ENCODE results near the gene ID2. TPM values are rescaled to one million over a fixed set of nuclear protein-coding genes. Genes with fewer than 3 reads are reported as not detected.

Gene ID2
- total and polyA plus RNA-seq, 2 experiments from 2014 or later: 612 to 910 TPM

DNA sequence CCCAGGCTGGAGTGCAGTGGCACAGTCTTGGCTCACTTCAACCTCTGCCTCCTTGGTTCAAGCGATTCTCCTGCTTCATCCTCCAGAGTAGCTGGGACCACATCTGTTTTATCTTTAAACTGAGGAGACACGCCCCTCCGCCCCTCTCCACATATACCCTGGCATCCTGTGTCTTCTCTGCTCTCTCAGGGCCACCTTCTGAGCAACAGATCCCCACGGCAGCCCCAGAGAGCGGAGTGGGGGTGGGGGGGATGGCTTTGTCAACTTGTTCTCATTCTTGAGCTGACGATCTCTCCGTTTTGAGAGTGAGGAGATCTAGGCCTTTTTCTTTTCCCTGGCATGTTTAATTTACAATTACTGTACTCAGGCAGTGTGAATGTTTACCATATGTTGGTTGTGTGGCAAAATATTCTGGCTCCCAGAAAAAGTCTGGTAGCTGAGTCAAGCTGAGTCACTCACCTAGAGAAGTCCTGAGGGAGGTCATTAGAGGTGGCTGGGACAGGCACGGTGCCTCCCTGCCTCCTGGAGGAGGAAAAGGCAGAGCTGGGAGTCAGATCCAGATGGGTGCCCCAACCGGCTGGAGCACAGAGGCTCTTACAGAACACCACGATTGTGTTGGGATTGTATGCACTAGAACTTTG lies 19.5 kb upstream of the ID2 start:
- no peaks in the 10 kb centered on the region for H3K9me3 ChIP-seq (ENCODE audit: low read depth)
- no peak overlapping the region for H2AFZ ChIP-seq
- 64% methylated on average over 10 of the region's 10 CpGs for WGBS (ENCODE audit: low lambda C conversion rate, missing lambda C conversion rate)
- H3K79me2 ChIP-seq: no peaks in the 10 kb centered on the region
- H4K20me1 ChIP-seq (ENCODE audit: insufficient read depth, poor library complexity, severe bottlenecking): no peaks in the 10 kb centered on the region
- H3K4me2 ChIP-seq: no peak overlapping the region
- H3K27ac ChIP-seq: no peak overlapping the region
- TF ChIP-seq, protein P1, sequence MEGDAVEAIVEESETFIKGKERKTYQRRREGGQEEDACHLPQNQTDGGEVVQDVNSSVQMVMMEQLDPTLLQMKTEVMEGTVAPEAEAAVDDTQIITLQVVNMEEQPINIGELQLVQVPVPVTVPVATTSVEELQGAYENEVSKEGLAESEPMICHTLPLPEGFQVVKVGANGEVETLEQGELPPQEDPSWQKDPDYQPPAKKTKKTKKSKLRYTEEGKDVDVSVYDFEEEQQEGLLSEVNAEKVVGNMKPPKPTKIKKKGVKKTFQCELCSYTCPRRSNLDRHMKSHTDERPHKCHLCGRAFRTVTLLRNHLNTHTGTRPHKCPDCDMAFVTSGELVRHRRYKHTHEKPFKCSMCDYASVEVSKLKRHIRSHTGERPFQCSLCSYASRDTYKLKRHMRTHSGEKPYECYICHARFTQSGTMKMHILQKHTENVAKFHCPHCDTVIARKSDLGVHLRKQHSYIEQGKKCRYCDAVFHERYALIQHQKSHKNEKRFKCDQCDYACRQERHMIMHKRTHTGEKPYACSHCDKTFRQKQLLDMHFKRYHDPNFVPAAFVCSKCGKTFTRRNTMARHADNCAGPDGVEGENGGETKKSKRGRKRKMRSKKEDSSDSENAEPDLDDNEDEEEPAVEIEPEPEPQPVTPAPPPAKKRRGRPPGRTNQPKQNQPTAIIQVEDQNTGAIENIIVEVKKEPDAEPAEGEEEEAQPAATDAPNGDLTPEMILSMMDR (IDR thresholded peaks at IDR 0.05; ENCODE audit: poor library complexity): peak; percentile 15
- TF ChIP-seq EZH2phosphoT487 (IDR thresholded peaks at IDR 0.05; ENCODE audit: low read depth, severe bottlenecking, unreplicated experiment): no peak
- peak; percentile 49 for DNase-seq (ENCODE audit: low spot score)
- no peaks in the 10 kb centered on the region for H3K27me3 ChIP-seq
- peaks cover 11% of the 10 kb centered on the region for H3K4me1 ChIP-seq (ENCODE audit: insufficient read depth)
- H3K36me3 ChIP-seq (replicated peaks; ENCODE audit: insufficient read depth, low read depth): no peaks in the 10 kb centered on the region
- no peaks in the 10 kb centered on the region for H3K9me2 ChIP-seq (replicated peaks; ENCODE audit: insufficient read depth)
- H3K4me3 ChIP-seq: no peak overlapping the region

DNA sequence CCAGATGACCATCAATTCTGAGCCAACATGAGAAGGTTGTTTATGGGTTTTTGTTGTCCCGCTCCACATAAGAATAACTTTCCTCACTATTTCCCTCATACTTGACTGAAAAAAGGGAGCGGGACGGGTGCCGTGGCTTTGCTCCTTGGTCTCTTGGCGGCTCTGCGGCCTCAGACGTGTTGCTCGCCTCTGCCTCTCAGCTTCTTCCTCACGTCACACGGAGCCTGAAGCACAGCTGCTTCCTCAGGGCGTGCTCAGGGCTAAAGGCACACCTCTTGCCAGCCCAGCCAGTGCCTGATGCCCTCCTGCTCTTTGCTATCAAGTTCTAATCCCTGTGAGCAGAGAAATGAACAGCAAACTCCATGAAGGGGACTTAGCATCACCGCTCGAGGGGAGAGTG lies 17.9 kb upstream of the ID2 start:
- Histone ChIP-seq H3K27me3 (no peaks in the 10 kb centered on the region), H3K4me2 (no peak overlapping the region), H4K20me1 (ENCODE audit: insufficient read depth, poor library complexity, severe bottlenecking) (no peaks in the 10 kb centered on the region), H3K4me1 (ENCODE audit: insufficient read depth) (peaks cover 11% of the 10 kb centered on the region), H3K79me2 (no peaks in the 10 kb centered on the region), H3K9me2 (replicated peaks; ENCODE audit: insufficient read depth) (no peaks in the 10 kb centered on the region), H3K27ac (no peak overlapping the region), H3K4me3 (no peak overlapping the region), H3K9me3 (ENCODE audit: low read depth) (no peaks in the 10 kb centered on the region), H3K36me3 (replicated peaks; ENCODE audit: insufficient read depth, low read depth) (no peaks in the 10 kb centered on the region), H2AFZ (no peak overlapping the region)
- 90% methylated on average over 13 of the region's 13 CpGs for WGBS (ENCODE audit: low lambda C conversion rate, missing lambda C conversion rate)
- DNase-seq (ENCODE audit: low spot score): no peak
- TF ChIP-seq EZH2 (IDR thresholded peaks at IDR 0.05; ENCODE audit: borderline replicate concordance) (no peak), EZH2phosphoT487 (IDR thresholded peaks at IDR 0.05; ENCODE audit: low read depth, severe bottlenecking, unreplicated experiment) (no peak)
- TF ChIP-seq, protein P1 (IDR thresholded peaks at IDR 0.05; ENCODE audit: poor library complexity): no peak

DNA sequence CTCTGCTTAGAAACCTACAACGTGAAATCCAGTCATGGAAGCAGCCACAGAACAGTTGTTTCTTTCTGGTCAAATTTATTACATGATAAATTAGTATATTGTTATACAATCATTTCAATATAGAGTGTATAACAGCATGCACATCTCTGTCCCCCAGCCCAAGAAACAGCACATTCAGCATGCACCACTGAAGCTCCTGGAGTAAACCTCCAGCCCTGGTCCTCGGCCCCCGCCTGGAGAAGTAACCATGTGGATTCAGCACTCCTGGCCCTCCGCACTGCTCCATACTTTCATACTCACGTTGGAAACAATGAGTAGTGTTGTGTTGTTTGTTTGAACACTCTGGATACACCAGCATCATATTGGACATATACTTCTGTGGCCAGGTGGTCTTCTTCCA lies 15.3 kb upstream of the ID2 start:
- no peak overlapping the region for H3K4me2 ChIP-seq
- H3K36me3 ChIP-seq (replicated peaks; ENCODE audit: insufficient read depth, low read depth): no peaks in the 10 kb centered on the region
- H3K9me2 ChIP-seq (replicated peaks; ENCODE audit: insufficient read depth): no peaks in the 10 kb centered on the region
- no peak overlapping the region for H2AFZ ChIP-seq
- no peaks in the 10 kb centered on the region for H4K20me1 ChIP-seq (ENCODE audit: insufficient read depth, poor library complexity, severe bottlenecking)
- TF ChIP-seq EZH2 (IDR thresholded peaks at IDR 0.05; ENCODE audit: borderline replicate concordance): no peak
- no peak for TF ChIP-seq EZH2phosphoT487 (IDR thresholded peaks at IDR 0.05; ENCODE audit: low read depth, severe bottlenecking, unreplicated experiment)
- TF ChIP-seq, protein P1 (IDR thresholded peaks at IDR 0.05; ENCODE audit: poor library complexity): no peak
- H3K27ac ChIP-seq: no peak overlapping the region
- peaks cover 11% of the 10 kb centered on the region for H3K4me1 ChIP-seq (ENCODE audit: insufficient read depth)
- no peaks in the 10 kb centered on the region for H3K27me3 ChIP-seq
- WGBS (ENCODE audit: low lambda C conversion rate, missing lambda C conversion rate): 96% methylated on average over 5 of the region's 5 CpGs
- DNase-seq (ENCODE audit: low spot score): no peak
- no peaks in the 10 kb centered on the region for H3K9me3 ChIP-seq (ENCODE audit: low read depth)
- no peak overlapping the region for H3K4me3 ChIP-seq
- H3K79me2 ChIP-seq: no peaks in the 10 kb centered on the region
